Mucosa of descending colon (tissue), 3 donors: ENCODE results near the gene TFEB. TPM values are rescaled to one million over a fixed set of nuclear protein-coding genes. Genes with fewer than 3 reads are reported as not detected.

ENCODE experiments used
- ATAC-seq: fragments of 200-7000 bp; cut with Tn5 transposase; one replicate; pipeline ENCODE4 v1.9.1; 2020; ENCODE audit warnings: mild to moderate bottlenecking, moderate library complexity
- DNase-seq, 3 donors: peaks; one replicate each; pipeline ENCODE4 v3.0.0-alpha.2; 2020
- H3K36me3 ChIP-seq: fragments of 200-600 bp; one replicate; pipeline ENCODE4 v1.8.0; 2021; ENCODE audit warnings: low read depth, mild to moderate bottlenecking
- H3K4me1 ChIP-seq: fragments of 200-600 bp; one replicate; pipeline ENCODE4 v1.8.0; 2021; ENCODE audit warnings: low read depth, mild to moderate bottlenecking
- H3K4me3 ChIP-seq: fragments of 200-600 bp; one replicate; pipeline ENCODE4 v1.8.0; 2021; ENCODE audit warnings: mild to moderate bottlenecking
- H3K9me3 ChIP-seq: fragments of 200-600 bp; one replicate; pipeline ENCODE4 v1.8.0; 2021; ENCODE audit warnings: mild to moderate bottlenecking
- CTCF ChIP-seq: fragments of 200-600 bp; IDR thresholded peaks from one replicate; pipeline ENCODE4 v1.8.0; 2022; ENCODE audit warnings: antibody characterized with exemption, mild to moderate bottlenecking
- intact Hi-C, 2 donors: fragments of 100-400 bp; cut with DNase I in 1 of 2; cut with micrococcal nuclease in 1 of 2; formaldehyde crosslinking; loops; one replicate each; pipeline versions ENCODE4 v1.11.0 to v1.11.1; 2022; cut with DNase I, micrococcal nuclease
- total RNA-seq, 3 donors: library from RNA; stranded (reverse); fragmentation: NEBNext Ultra II Directional in 2 of 3; extraction: Animal tissue kit (Norgen Biotek cat#: 25700) in 2 of 3; gene quantifications; one replicate each; pipeline versions ENCODE4 v1.2.1 to v1.2.4, GENCODE V29; 2021 to 2023
- donor health status: DM: no; HTN: no; CAD: no; lungs with moderate emphysema.
- donor health status: DM: no; HTN: no; CAD: no.
- donor health status: DM: no; HTN: yes; CAD: no.

TFEB gene
- total RNA-seq, 3 donors from 2014 or later: 35.2 to 44.5 (median 40.2) TPM

DNA sequence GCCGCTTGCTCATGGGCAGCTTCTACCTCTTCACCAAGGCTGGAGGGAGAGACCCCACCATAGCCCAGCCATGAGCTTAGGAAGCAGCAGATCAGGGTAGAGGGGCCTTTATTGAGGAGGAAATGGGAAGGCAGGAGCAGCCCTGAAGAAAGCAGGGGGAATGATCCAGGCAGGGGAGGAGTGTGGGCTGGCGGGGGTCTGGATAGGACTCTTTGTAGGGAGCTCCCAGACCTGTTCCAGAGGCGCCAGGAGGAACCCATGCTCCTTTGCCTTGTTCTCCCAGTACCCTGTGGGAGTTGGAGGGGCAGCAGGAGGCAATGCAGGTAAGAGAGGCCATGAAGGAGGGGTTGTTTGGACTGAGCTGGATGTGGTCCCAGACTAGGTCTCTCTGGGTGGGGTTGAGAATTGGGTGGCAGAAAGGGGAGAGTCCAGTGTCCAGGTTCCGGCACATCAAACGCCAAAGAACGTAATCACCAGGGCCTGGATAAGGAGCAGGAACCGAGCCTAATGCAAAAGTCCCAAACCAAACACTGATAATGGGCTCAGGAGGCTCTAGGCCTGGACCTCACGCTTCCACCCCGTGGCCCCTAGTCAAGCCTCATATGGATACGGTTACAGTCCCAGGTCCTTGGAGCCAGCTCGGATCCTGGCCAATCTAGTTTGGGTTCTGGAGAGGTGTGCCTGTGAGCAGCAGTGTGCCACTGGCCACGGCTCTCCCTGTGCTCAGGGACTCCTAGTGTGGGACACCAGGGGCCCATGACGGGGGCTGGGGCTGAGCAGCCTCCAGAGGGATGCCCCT, 23.9 kb upstream of the TFEB start:
- ATAC-seq (no peak), DNase-seq (peak in 1 of 3 donors; percentile 7)
- H3K4me1 ChIP-seq: no peaks in the 10 kb centered on the region
- no peaks in the 10 kb centered on the region for H3K36me3 ChIP-seq
- no peaks in the 10 kb centered on the region for H3K9me3 ChIP-seq
- intact Hi-C loops: no loop called here
- no peak for TF ChIP-seq CTCF
- H3K4me3 ChIP-seq: no peak overlapping the region

GRCh38 chr6:41758641-41759035, 23.2 kb upstream of the TFEB start:
- intact Hi-C loops: no loop called here
- Histone ChIP-seq H3K36me3 (no peaks in the 10 kb centered on the region), H3K4me3 (no peak overlapping the region), H3K9me3 (no peaks in the 10 kb centered on the region), H3K4me1 (no peaks in the 10 kb centered on the region)
- no peak for TF ChIP-seq CTCF
- DNase-seq (peak in 1 of 3 donors; percentile 6), ATAC-seq (no peak)

GRCh38 chr6:41757931-41758640, 22.7 kb upstream of the TFEB start:
- ATAC-seq: no peak
- intact Hi-C loops: no loop called here

GRCh38 chr6:41757271-41757670, 21.9 kb upstream of the TFEB start:
- intact Hi-C loops: no loop called here
- DNase-seq (peak in 1 of 3 donors; percentile 7), ATAC-seq (no peak)
- Histone ChIP-seq H3K4me3 (no peak overlapping the region), H3K36me3 (no peaks in the 10 kb centered on the region), H3K9me3 (no peaks in the 10 kb centered on the region), H3K4me1 (no peaks in the 10 kb centered on the region)
- no peak for TF ChIP-seq CTCF

More at GRCh38 chr6:41757931-41758640, 22.7 kb upstream of the TFEB start:
- no peaks in the 10 kb centered on the region for H3K9me3 ChIP-seq
- H3K4me1 ChIP-seq: no peaks in the 10 kb centered on the region
- no peak for TF ChIP-seq CTCF
- H3K36me3 ChIP-seq: no peaks in the 10 kb centered on the region
- no peak overlapping the region for H3K4me3 ChIP-seq
- no peak for DNase-seq

DNA sequence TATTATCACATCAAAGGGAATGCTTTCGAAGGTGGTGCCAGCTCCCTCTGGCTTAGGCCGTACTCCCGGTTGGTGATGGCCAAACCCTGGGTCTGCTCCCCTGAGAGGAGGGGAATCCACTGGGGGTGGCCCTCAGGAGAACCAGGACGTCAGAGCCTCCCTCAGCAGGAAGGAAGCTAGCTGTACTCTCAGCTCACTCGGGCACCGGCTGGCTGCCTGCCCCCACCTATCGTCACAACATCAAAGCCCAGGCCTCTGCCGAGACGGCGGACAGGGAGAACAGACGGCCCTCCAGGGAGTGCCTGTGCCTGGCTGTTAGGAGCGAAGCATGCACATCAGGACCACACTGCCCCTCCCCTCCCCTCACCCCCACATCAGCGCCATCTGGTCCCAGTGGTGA, 20.9 kb upstream of the TFEB start:
- intact Hi-C loops: no loop called here
- Histone ChIP-seq H3K9me3 (no peaks in the 10 kb centered on the region), H3K4me1 (no peaks in the 10 kb centered on the region), H3K36me3 (no peaks in the 10 kb centered on the region), H3K4me3 (no peak overlapping the region)
- DNase-seq: peak in 1 of 3 donors; percentile 16
- no peak for ATAC-seq
- no peak for TF ChIP-seq CTCF
